Lower lobe of right lung (tissue), 2 donors: Measurements from ENCODE around the gene ELANE. TPM values are rescaled to one million over a fixed set of nuclear protein-coding genes. Genes with fewer than 3 reads are reported as not detected.
"Not testable (repeated sequence)": the region's sequence is repeated elsewhere in the genome, so short reads cannot be mapped to it uniquely, and the experiment has no call there.

ENCODE experiments used
- ATAC-seq, 2 donors: fragments of 200-7000 bp; cut with Tn5 transposase; one replicate each; pipeline ENCODE4 v1.9.1; 2020 to 2022; ENCODE audit warnings: mild to moderate bottlenecking in 2 of 2, moderate library complexity in 2 of 2
- DNase-seq: peaks from one replicate; pipeline ENCODE4 v3.0.0-alpha.2; 2020
- H3K27ac ChIP-seq: fragments of 200-600 bp; one replicate; pipeline ENCODE4 v1.8.0; 2022
- H3K27me3 ChIP-seq: fragments of 200-600 bp; one replicate; pipeline ENCODE4 v1.8.0; 2022; ENCODE audit warnings: low read depth
- H3K36me3 ChIP-seq: fragments of 200-600 bp; one replicate; pipeline ENCODE4 v1.8.0; 2022; ENCODE audit warnings: mild to moderate bottlenecking
- H3K4me1 ChIP-seq: fragments of 200-600 bp; one replicate; pipeline ENCODE4 v1.8.0; 2022
- H3K4me3 ChIP-seq: fragments of 200-600 bp; one replicate; pipeline ENCODE4 v1.8.0; 2022; ENCODE audit warnings: mild to moderate bottlenecking
- H3K9me3 ChIP-seq: fragments of 200-600 bp; one replicate; pipeline ENCODE4 v1.8.0; 2022
- intact Hi-C: fragments of 100-400 bp; cut with DNase I; formaldehyde crosslinking; loops from one replicate; pipeline ENCODE4 v1.11.0; 2022
- total RNA-seq: library from RNA; stranded (reverse); fragmentation: NEBNext Ultra II Directional; extraction: Animal tissue kit (Norgen Biotek cat#: 25700); gene quantifications from one replicate; pipeline ENCODE4 v1.2.1, GENCODE V29; 2021
- TF ChIP-seq, protein P1 (sequence below): fragments of 200-600 bp; IDR thresholded peaks from one replicate; pipeline ENCODE4 v1.8.0; 2022; ENCODE audit warnings: antibody characterized with exemption, mild to moderate bottlenecking
- donor health status: DM: no; HTN: yes; CAD: no; lungs with severe emphysema.

The ELANE gene
- total RNA-seq, 1 donor from 2014 or later, result 0.97 TPM

GRCh38 chr19:850221-850978 lies 1.7 kb upstream of the ELANE start:
- Histone ChIP-seq H3K9me3 (no peaks in the 10 kb centered on the region), H3K36me3 (no peaks in the 10 kb centered on the region), H3K4me3 (no peak overlapping the region), H3K4me1 (peaks cover 21% of the 10 kb centered on the region), H3K27ac (peak overlapping the region; percentile 51), H3K27me3 (peaks cover 41% of the 10 kb centered on the region)
- peak; percentile 90 for DNase-seq
- ATAC-seq, result peak; percentile 90 to 92
- TF ChIP-seq, protein P1, sequence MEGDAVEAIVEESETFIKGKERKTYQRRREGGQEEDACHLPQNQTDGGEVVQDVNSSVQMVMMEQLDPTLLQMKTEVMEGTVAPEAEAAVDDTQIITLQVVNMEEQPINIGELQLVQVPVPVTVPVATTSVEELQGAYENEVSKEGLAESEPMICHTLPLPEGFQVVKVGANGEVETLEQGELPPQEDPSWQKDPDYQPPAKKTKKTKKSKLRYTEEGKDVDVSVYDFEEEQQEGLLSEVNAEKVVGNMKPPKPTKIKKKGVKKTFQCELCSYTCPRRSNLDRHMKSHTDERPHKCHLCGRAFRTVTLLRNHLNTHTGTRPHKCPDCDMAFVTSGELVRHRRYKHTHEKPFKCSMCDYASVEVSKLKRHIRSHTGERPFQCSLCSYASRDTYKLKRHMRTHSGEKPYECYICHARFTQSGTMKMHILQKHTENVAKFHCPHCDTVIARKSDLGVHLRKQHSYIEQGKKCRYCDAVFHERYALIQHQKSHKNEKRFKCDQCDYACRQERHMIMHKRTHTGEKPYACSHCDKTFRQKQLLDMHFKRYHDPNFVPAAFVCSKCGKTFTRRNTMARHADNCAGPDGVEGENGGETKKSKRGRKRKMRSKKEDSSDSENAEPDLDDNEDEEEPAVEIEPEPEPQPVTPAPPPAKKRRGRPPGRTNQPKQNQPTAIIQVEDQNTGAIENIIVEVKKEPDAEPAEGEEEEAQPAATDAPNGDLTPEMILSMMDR, result no peak
- intact Hi-C loops, result no loop called here

GRCh38 chr19:850979-851335 lies 1.1 kb upstream of the ELANE start:
- no peak overlapping the region for H3K4me3 ChIP-seq
- DNase-seq (no peak), ATAC-seq (no peak)
- H3K9me3 ChIP-seq, result no peaks in the 10 kb centered on the region
- H3K27ac ChIP-seq, result peak overlapping the region; percentile 51
- H3K36me3 ChIP-seq, result no peaks in the 10 kb centered on the region
- peaks cover 36% of the 10 kb centered on the region for H3K27me3 ChIP-seq
- peaks cover 21% of the 10 kb centered on the region for H3K4me1 ChIP-seq
- TF ChIP-seq, protein P1, result no peak
- intact Hi-C loops, result no loop called here

- DNase-seq (no peak), ATAC-seq (no peak)
- intact Hi-C loops, result no loop called here
- Histone ChIP-seq H3K4me3 (no peak overlapping the region), H3K27ac (no peak overlapping the region), H3K27me3 (peaks cover 18% of the 10 kb centered on the region), H3K9me3 (no peaks in the 10 kb centered on the region), H3K4me1 (peaks cover 21% of the 10 kb centered on the region), H3K36me3 (no peaks in the 10 kb centered on the region)
- TF ChIP-seq, protein P1, result no peak
Measured at GRCh38 chr19:853014-853585, 997 bp downstream of the ELANE start.

GRCh38 chr19:853614-854220 lies 1.6 kb downstream of the ELANE start:
- peaks cover 21% of the 10 kb centered on the region for H3K4me1 ChIP-seq
- intact Hi-C loops, H3K4me3 ChIP-seq, H3K9me3 ChIP-seq, H3K36me3 ChIP-seq, H3K27ac ChIP-seq, DNase-seq, ATAC-seq: not testable (repeated sequence)
- peaks cover 15% of the 10 kb centered on the region for H3K27me3 ChIP-seq

DNA sequence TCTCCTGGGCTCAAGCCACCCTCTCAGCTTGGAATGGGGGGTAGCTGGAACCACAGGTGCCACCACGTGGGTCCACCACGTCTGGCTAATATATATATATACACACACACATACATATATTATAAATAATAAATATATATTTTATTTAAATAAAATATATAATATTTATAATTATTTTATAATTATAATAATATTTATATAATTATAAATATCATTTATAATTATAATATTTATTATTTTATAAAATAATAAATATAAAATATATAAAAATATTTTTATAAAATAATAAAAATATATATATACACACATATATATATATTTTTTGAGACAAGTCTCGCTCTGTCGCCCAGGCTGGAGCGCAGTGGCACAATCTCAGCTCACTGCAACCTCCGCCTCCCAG lies 2.4 kb downstream of the ELANE start:
- no peak overlapping the region for H3K27ac ChIP-seq
- H3K27me3 ChIP-seq, result peaks cover 15% of the 10 kb centered on the region
- H3K4me3 ChIP-seq, result no peak overlapping the region
- no peak for ATAC-seq
- TF ChIP-seq, protein P1, result no peak
- peaks cover 28% of the 10 kb centered on the region for H3K4me1 ChIP-seq
- H3K36me3 ChIP-seq, result no peaks in the 10 kb centered on the region
- intact Hi-C loops, result no loop called here
- DNase-seq, result no peak
- no peaks in the 10 kb centered on the region for H3K9me3 ChIP-seq

DNA sequence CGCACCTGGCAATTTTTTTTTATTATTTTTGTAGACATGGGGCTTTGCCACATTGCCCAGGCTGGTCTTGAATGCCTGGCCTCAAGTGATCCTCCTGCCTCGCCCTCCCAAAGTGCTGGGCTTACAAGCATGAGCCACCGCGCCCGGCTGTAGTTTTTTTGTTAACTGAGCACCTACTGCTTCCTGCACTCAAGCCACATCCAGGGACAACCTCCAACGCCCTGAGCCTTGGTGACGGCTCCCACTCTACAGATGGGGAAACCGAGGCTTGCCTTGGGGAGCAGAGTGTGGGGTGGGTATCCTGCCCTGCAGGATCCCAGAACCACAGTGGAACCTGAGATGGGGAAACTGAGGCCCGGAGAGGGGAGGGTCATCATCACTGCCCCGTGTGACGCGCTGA lies 3.0 kb downstream of the ELANE start:
- TF ChIP-seq, protein P1, result no peak

More for the DNA sequence above, 3.0 kb downstream of the ELANE start:
- peaks cover 26% of the 10 kb centered on the region for H3K4me1 ChIP-seq
- intact Hi-C loops, result no loop called here
- H3K27ac ChIP-seq, result no peak overlapping the region
- H3K27me3 ChIP-seq, result peaks cover 18% of the 10 kb centered on the region
- ATAC-seq (no peak), DNase-seq (no peak)
- no peak overlapping the region for H3K4me3 ChIP-seq
- H3K9me3 ChIP-seq, result no peaks in the 10 kb centered on the region
- H3K36me3 ChIP-seq, result no peaks in the 10 kb centered on the region
